Muscle layer of colon (tissue), 2 donors: ENCODE results near the gene MAGI1.

Source experiments
- H3K27ac ChIP-seq: one replicate; pipeline ENCODE4 v1.7.0; 2013; ENCODE audit warnings: low read depth, mild to moderate bottlenecking, low read length, moderate library complexity
- H3K27me3 ChIP-seq, 2 donors: one replicate each; pipeline ENCODE4 v1.7.0; 2013; ENCODE audit warnings: low read length in 2 of 2, mild to moderate bottlenecking in 2 of 2; ENCODE audit not compliant: insufficient read depth in 2 of 2, control insufficient read depth in 1 of 2
- H3K36me3 ChIP-seq: one replicate; pipeline ENCODE4 v1.7.0; 2013; ENCODE audit warnings: mild to moderate bottlenecking, low read length; ENCODE audit not compliant: insufficient read depth
- H3K4me1 ChIP-seq: one replicate; pipeline ENCODE4 v1.7.0; 2013; ENCODE audit warnings: mild to moderate bottlenecking, low read length; ENCODE audit not compliant: insufficient read depth
- H3K4me3 ChIP-seq, 2 donors: one replicate each; pipeline ENCODE4 v1.7.0; 2013; ENCODE audit warnings: low read length in 2 of 2, low read depth in 1 of 2, mild to moderate bottlenecking in 1 of 2, moderate library complexity in 1 of 2
- H3K9ac ChIP-seq: one replicate; pipeline ENCODE4 v1.7.0; 2013; ENCODE audit warnings: low read length
- H3K9me3 ChIP-seq: one replicate; pipeline ENCODE4 v1.7.0; 2013; ENCODE audit warnings: mild to moderate bottlenecking, low read length
- donor health status: abdominal sarcoma.
- donor health status: Adenocarcinoma of cecum.

The MAGI1 gene

DNA sequence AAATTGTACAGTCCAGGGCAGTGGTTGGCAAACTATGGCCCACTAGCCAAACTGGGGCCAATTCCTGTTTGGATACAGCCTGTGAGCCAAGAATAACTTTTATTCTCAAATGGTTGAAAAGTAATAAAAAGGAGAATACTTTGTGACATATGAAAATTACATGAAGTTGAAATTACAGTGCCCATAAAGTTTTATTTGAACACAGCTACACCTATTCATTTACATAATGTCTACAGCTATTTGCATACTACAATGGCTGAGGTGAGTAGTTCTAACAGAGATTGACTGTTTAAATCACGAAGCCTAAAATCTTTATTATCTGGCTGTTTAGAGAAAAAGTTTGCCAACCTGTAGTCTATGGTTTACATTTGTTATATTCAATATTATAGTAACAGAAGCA lies 600.1 kb downstream of the MAGI1 start:
- peaks cover 28% of the 10 kb centered on the region for H3K36me3 ChIP-seq
- no peaks in the 10 kb centered on the region for H3K9me3 ChIP-seq
- no peak overlapping the region for H3K27ac ChIP-seq
- no peak overlapping the region for H3K4me3 ChIP-seq
- no peak overlapping the region for H3K9ac ChIP-seq
- H3K4me1 ChIP-seq, result no peaks in the 10 kb centered on the region
- H3K27me3 ChIP-seq, result no peaks in the 10 kb centered on the region

DNA sequence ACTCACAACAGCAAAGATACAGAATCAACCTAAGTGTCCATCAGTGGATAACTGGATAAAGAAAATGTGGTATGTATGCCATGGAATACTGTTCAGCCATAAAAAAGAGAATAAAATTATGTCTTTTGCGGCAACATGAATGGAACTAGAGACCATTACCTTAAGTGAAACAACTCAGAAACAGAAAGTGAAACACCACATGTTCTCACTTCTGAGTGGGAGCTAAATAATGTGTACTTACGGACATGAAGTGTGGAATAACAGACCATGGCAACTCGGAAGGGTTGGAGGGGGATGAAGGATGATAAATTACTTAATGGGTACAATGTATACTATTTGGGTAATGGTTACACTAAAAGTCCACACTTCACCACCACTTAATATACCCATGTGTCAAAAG lies 600.6 kb downstream of the MAGI1 start:
- Histone ChIP-seq H3K4me3 (no peak overlapping the region), H3K4me1 (no peaks in the 10 kb centered on the region), H3K27me3 (no peaks in the 10 kb centered on the region), H3K36me3 (peaks cover 28% of the 10 kb centered on the region), H3K27ac (no peak overlapping the region), H3K9ac (no peak overlapping the region), H3K9me3 (no peaks in the 10 kb centered on the region)

DNA sequence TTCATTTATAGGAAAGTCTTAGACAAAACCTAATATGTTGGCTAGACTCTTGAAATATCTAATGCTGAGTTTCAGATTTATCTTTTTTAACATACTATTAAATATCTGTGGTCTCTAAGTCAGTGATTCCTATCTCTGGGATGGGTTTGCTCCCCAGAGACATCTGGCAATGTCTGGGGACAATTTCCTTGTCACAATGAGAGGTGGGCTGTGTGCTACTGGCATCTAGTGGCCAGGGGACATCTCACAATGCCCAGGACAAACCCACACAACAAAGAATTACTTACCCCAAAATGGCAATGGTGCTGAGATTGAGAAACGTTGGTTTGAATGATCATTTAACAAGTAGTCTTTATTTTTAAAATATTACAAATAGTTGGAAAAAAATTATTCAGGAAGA lies 602.1 kb downstream of the MAGI1 start:
- Histone ChIP-seq H3K36me3 (peaks cover 28% of the 10 kb centered on the region), H3K4me1 (no peaks in the 10 kb centered on the region), H3K27me3 (no peaks in the 10 kb centered on the region), H3K4me3 (no peak overlapping the region), H3K9ac (no peak overlapping the region), H3K9me3 (no peaks in the 10 kb centered on the region), H3K27ac (no peak overlapping the region)

DNA sequence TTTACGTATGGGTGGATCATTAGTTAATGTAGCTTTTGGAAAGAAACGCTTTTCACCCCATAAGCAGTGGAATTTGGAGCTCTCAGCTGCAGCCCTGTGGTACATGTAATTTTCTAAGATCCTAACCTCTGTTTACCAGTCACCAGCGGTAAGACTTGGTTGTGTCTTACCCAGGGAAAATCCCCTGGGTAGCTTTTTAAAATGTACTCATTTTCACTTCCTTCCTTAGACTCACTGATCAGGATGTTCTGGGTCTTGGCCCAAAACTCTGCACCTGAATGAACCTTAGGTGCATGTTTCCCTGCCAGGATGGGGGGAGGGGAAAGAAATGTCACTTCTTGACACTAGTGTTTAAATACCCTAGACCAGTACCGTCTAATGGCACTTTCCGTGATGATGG lies 605.2 kb downstream of the MAGI1 start:
- H3K27ac ChIP-seq, result no peak overlapping the region
- no peaks in the 10 kb centered on the region for H3K4me1 ChIP-seq
- H3K36me3 ChIP-seq, result peaks cover 28% of the 10 kb centered on the region

DNA sequence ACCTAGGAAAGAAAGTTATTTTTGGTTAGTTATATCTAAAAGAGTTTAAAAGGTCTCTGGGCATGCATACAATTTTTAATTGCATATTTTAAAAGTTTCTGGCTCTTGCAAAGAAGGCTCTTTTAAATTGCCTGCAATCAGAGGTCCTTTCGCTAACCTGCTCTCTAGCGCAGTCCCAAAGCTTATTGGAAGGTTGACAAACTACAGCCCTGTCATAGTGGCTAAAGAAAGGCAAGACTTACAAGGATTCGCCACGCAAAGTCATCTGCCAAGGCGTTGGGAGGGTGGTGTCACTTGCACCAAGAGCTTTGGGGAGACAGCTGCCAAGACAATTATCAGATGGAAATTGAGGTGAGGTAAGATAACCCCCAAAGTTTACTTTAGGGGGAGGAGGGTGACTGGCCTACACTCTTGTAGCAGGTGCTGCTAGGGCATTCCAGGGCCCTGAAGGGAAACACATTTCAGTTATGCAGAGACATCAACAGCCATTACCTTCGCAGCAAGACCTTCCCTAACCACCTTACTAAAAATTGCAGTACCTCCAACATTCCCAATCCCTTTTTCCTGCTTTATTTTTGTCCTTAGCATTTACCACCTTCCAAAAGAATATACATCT lies 606.2 kb downstream of the MAGI1 start:
- no peaks in the 10 kb centered on the region for H3K27me3 ChIP-seq
- no peaks in the 10 kb centered on the region for H3K4me1 ChIP-seq
- no peak overlapping the region for H3K9ac ChIP-seq
- H3K9me3 ChIP-seq, result no peaks in the 10 kb centered on the region
- peaks cover 19% of the 10 kb centered on the region for H3K36me3 ChIP-seq
- H3K4me3 ChIP-seq, result no peak overlapping the region
- no peak overlapping the region for H3K27ac ChIP-seq

More for the DNA sequence above, 605.2 kb downstream of the MAGI1 start:
- Histone ChIP-seq H3K9ac (no peak overlapping the region), H3K4me3 (no peak overlapping the region), H3K27me3 (no peaks in the 10 kb centered on the region), H3K9me3 (no peaks in the 10 kb centered on the region)

DNA sequence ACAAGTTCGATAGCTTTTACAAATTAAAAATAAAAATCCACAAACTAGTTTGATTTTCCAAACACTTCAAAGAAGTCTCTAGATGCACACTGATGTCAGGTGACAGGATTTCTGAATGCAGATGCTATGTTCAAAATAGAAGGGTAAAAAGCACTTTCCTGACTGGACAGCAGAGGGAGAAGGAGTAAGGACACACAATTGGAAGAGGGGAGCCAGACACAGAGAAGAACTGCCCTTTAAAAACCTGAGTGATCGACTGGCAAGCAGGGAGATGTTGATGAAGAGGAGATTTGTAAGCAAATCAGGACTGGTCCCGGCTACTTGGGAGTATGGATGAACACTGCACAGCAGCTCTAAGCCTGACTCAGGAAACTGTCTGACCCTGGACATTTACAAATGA lies 612.8 kb downstream of the MAGI1 start:
- Histone ChIP-seq H3K27me3 (no peaks in the 10 kb centered on the region), H3K9ac (no peak overlapping the region), H3K27ac (no peak overlapping the region), H3K36me3 (no peaks in the 10 kb centered on the region), H3K9me3 (no peaks in the 10 kb centered on the region), H3K4me3 (no peak overlapping the region), H3K4me1 (no peaks in the 10 kb centered on the region)

DNA sequence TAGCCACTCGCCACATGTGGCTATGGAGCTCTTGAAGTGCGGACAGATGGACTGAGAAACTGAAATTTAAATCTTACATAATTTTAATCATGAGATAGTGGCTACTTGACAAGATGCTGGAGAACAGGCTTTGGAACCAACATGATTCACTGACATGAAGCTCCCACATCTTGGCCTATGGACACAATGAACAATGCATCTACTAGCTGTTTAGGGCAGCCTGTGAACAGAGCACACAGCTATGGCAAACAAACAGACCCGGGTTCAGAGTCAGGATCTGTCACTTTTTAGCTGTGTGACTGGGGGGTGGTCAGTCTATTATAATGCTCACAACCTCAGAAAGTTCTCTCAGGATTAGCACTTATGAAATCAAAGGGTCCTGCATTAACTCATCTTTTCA lies 616.6 kb downstream of the MAGI1 start:
- Histone ChIP-seq H3K9me3 (no peaks in the 10 kb centered on the region), H3K36me3 (no peaks in the 10 kb centered on the region), H3K9ac (no peak overlapping the region), H3K27me3 (no peaks in the 10 kb centered on the region), H3K27ac (no peak overlapping the region), H3K4me3 (no peak overlapping the region), H3K4me1 (no peaks in the 10 kb centered on the region)

DNA sequence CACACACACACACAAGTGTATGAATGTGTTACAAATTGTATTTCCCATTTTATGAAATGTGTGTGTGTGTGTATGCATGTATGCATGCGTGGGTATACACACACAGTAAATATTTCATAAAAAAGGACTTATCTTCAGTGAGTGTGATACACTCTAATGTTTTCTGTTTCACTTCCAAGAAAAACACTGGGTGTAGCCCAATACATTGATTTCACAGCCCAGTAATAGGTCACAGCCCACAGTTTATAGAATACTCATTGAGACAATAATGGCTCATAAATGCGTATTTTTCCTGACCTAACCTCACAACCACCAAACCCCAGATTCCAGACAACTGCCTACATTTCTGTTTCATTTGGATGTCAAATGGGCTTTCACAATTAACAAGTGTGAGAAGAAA lies 619.5 kb downstream of the MAGI1 start:
- peaks cover 4% of the 10 kb centered on the region for H3K4me1 ChIP-seq
- no peak overlapping the region for H3K4me3 ChIP-seq
- H3K27me3 ChIP-seq, result no peaks in the 10 kb centered on the region
- no peak overlapping the region for H3K9ac ChIP-seq
- H3K36me3 ChIP-seq, result no peaks in the 10 kb centered on the region
- H3K27ac ChIP-seq, result no peak overlapping the region
- no peaks in the 10 kb centered on the region for H3K9me3 ChIP-seq

DNA sequence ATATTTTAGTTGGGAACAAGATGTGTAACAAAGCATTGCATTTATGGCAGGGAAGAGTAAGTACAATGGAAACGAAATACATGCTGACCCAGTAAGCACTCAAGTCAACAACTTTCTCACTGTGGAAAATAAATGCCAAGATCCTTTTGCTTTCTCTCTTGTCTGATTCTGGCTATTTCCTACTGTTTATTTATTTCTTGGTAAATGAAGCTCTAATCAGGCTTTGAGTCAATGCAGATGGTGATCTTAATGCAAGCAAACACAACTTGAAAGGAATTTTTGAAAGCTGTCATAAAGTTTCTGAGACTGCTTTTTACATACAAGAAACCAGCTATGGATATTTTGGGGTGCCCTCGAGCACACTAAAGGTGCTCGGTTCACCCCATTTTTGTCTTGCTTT lies 624.8 kb downstream of the MAGI1 start:
- peaks cover 50% of the 10 kb centered on the region for H3K4me1 ChIP-seq
- no peak overlapping the region for H3K9ac ChIP-seq
- H3K9me3 ChIP-seq, result no peaks in the 10 kb centered on the region
- H3K27me3 ChIP-seq, result no peaks in the 10 kb centered on the region
- H3K36me3 ChIP-seq, result no peaks in the 10 kb centered on the region
- H3K4me3 ChIP-seq, result no peak overlapping the region
- no peak overlapping the region for H3K27ac ChIP-seq

DNA sequence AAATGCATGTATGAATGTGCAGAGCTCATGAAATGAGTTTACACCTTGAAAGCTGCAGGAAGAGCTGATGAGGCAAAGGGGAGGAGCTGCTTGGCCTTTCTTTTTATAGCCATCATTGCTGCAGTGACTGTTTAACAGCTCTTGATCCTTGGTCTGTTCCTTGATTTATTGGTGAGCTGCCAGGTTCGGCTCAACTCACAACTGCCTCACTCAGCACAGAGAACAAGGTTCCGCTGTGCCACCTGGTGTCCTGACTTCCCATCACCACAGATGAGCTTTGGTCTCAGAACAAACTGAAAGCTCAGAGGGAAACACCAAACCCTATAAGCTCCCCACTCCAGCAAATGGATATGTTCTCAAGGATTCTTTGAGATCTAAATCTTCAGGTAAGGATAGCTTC lies 626.1 kb downstream of the MAGI1 start:
- H3K27me3 ChIP-seq, result no peaks in the 10 kb centered on the region
- H3K9ac ChIP-seq, result no peak overlapping the region
- H3K9me3 ChIP-seq, result no peaks in the 10 kb centered on the region
- H3K4me1 ChIP-seq, result peaks cover 63% of the 10 kb centered on the region
- peak overlapping the region; percentile 4 for H3K27ac ChIP-seq
- no peaks in the 10 kb centered on the region for H3K36me3 ChIP-seq
- H3K4me3 ChIP-seq, result no peak overlapping the region

DNA sequence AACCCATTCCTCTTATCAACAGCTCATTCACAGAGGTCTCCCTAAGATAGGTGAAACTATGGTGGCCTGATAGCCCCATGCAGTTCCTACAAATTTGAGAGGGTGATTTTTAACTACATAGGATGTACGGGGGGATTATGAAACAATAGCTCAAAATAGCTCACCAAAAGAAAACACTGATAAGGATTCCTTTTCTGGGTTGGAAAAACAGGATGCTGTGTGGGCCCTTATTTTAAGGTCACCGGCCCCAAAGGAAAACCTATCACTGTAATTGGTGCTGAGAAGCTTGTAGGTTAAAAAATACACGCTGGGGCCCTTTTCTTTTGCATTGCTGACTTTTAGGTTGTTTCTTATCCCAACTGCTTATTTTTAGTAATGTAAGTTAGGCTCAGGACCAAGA lies 627.4 kb downstream of the MAGI1 start:
- no peak overlapping the region for H3K4me3 ChIP-seq
- H3K9me3 ChIP-seq, result no peaks in the 10 kb centered on the region
- H3K36me3 ChIP-seq, result no peaks in the 10 kb centered on the region
- no peak overlapping the region for H3K27ac ChIP-seq
- H3K27me3 ChIP-seq, result no peaks in the 10 kb centered on the region
- H3K9ac ChIP-seq, result no peak overlapping the region
- peaks cover 63% of the 10 kb centered on the region for H3K4me1 ChIP-seq

DNA sequence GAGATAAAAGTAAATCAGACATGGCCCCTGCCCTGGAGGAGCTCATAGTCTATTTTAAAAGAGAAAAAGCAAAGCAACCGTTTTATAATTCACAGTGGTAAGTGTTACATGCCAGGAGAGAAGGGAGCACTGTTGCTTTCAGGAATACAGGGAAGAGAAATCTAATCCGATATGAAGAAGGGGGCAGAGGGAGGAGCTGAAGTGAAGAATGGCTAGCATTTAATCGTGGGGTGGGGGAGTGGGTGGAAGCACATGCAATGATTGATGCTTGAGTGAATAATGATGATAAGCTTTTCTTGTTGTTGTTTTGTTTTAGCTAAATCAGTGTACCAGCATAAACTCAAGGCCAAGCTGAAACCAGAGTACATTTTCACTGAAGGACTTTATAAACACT lies 629.5 kb downstream of the MAGI1 start:
- H3K4me3 ChIP-seq, result no peak overlapping the region
- peaks cover 59% of the 10 kb centered on the region for H3K4me1 ChIP-seq
- H3K27ac ChIP-seq, result peak overlapping the region; percentile 57
- no peak overlapping the region for H3K9ac ChIP-seq
- H3K27me3 ChIP-seq, result no peaks in the 10 kb centered on the region
- no peaks in the 10 kb centered on the region for H3K36me3 ChIP-seq
- H3K9me3 ChIP-seq, result no peaks in the 10 kb centered on the region
